Mesendoderm (in vitro differentiated cells): ENCODE data around the gene VAMP2.

Source experiments
- DNase-seq: peaks from one replicate; pipeline ENCODE4 v3.0.0; 2013
- H2AK5ac ChIP-seq: 2 replicates; pipeline ENCODE4 v1.6.1; 2013; ENCODE audit warnings: low read length, inconsistent platforms
- H2BK120ac ChIP-seq: 2 replicates; pipeline ENCODE4 v1.6.1; 2013; ENCODE audit warnings: low read depth, mild to moderate bottlenecking, low read length, moderate library complexity, mixed read lengths
- H2BK15ac ChIP-seq: replicated peaks from 2 replicates; pipeline ENCODE4 v1.6.1; 2013; ENCODE audit warnings: low read depth, mild to moderate bottlenecking, moderate library complexity
- H2BK5ac ChIP-seq: 2 replicates; pipeline ENCODE4 v1.6.1; 2013; ENCODE audit warnings: low read length, inconsistent platforms
- H3K18ac ChIP-seq: 2 replicates; pipeline ENCODE4 v1.6.1; 2013; ENCODE audit warnings: mild to moderate bottlenecking, low read length, mixed read lengths
- H3K23ac ChIP-seq: one replicate; pipeline ENCODE4 v1.6.1; 2013; ENCODE audit warnings: low read length
- H3K27ac ChIP-seq: 2 replicates; pipeline ENCODE4 v1.5.1; 2013; ENCODE audit warnings: low read depth, mild to moderate bottlenecking, inconsistent platforms, low read length, moderate library complexity
- H3K27me3 ChIP-seq: 2 replicates; pipeline ENCODE4 v1.6.1; 2013; ENCODE audit warnings: low read length, control low read depth, mild to moderate bottlenecking, inconsistent platforms; ENCODE audit not compliant: insufficient read depth, poor library complexity
- H3K36me3 ChIP-seq: 2 replicates; pipeline ENCODE4 v1.6.1; 2013; ENCODE audit warnings: low read length, inconsistent platforms; ENCODE audit not compliant: control insufficient read depth, insufficient read depth
- H3K4ac ChIP-seq: one replicate; pipeline ENCODE4 v1.6.1; 2013; ENCODE audit warnings: low read depth, mild to moderate bottlenecking, low read length, moderate library complexity
- H3K4me1 ChIP-seq: 2 replicates; pipeline ENCODE4 v1.6.1; 2013; ENCODE audit warnings: low read depth, low read length, inconsistent platforms; ENCODE audit not compliant: control insufficient read depth
- H3K4me2 ChIP-seq: 2 replicates; pipeline ENCODE4 v1.6.1; 2013; ENCODE audit warnings: low read length
- H3K4me3 ChIP-seq: 2 replicates; pipeline ENCODE4 v1.5.1; 2013; ENCODE audit warnings: mild to moderate bottlenecking, low read length
- H3K56ac ChIP-seq: one replicate; pipeline ENCODE4 v1.6.1; 2013; ENCODE audit warnings: low read length
- H3K79me1 ChIP-seq: 2 replicates; pipeline ENCODE4 v1.6.1; 2013; ENCODE audit warnings: low read length, inconsistent platforms
- H3K79me2 ChIP-seq: 2 replicates; pipeline ENCODE4 v1.6.1; 2013; ENCODE audit warnings: mild to moderate bottlenecking, low read length; ENCODE audit not compliant: control insufficient read depth, insufficient read depth
- H3K9ac ChIP-seq: 2 replicates; pipeline ENCODE4 v1.6.1; 2013; ENCODE audit warnings: low read length, inconsistent platforms
- H4K5ac ChIP-seq: one replicate; pipeline ENCODE4 v1.6.1; 2013; ENCODE audit warnings: low read length
- H4K8ac ChIP-seq: one replicate; pipeline ENCODE4 v1.6.1; 2013; ENCODE audit warnings: low read depth, mild to moderate bottlenecking, control low read depth, low read length, moderate library complexity
- WGBS: extraction: QIAGEN DNeasy Blood & Tissue Kit; methylation state at CpG from one replicate; pipeline ENCODE4 v1.1.7; 2013; ENCODE audit warnings: low lambda C conversion rate, missing lambda C conversion rate; ENCODE audit not compliant: insufficient coverage; ENCODE audit errors: extremely low coverage; 5-methylcytosine and 5-hydroxymethylcytosine counted together

VAMP2 gene

DNA sequence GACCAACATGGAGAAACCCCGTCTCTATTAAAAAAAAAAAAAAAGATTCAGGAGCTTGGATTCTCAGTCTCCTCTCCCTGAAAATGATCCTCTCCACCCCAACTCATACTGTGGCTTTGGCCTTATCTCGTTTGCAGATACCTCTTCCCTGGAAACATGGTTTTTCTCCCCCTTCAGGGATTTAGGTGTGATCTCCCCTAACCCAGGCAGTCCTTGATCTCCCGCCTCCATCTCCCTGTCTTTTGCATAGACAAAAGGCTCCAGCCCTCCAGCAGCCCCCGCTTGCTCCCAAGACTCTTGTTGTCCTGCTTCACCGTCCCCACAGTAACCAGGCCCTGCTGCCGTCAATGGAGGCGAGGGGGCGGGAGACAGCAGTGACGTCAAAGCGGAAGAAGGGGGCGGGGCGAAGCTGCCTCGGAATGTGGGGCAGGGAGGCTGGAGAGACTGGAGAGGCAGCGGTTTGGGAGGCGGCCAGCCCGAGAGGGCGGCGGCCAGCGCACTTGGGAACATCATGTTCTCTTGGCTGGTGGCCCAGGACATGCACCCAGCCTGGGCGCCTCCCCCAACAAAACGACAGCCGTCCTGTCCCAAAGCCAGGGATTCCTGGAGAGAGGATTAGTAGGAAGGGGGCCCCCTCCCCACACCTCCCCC lies 8.7 kb downstream of the VAMP2 start:
- H3K23ac ChIP-seq, result no peak overlapping the region
- H3K27me3 ChIP-seq, result no peaks in the 10 kb centered on the region
- H3K18ac ChIP-seq, result no peak overlapping the region
- H3K9ac ChIP-seq, result peak overlapping the region; percentile 66
- WGBS, result no CpG with 5 or more reads among the region's 22 CpGs
- peak overlapping the region; percentile 60 for H3K4me2 ChIP-seq
- peaks cover 18% of the 10 kb centered on the region for H3K4me1 ChIP-seq
- DNase-seq, result peak; percentile 98
- no peak overlapping the region for H4K8ac ChIP-seq
- H3K56ac ChIP-seq, result peak overlapping the region; percentile 83
- H2BK120ac ChIP-seq, result no peak overlapping the region
- no peak overlapping the region for H3K4me3 ChIP-seq
- no peak overlapping the region for H2BK15ac ChIP-seq
- H2AK5ac ChIP-seq, result no peak overlapping the region
- peak overlapping the region; percentile 72 for H2BK5ac ChIP-seq
- peaks cover 2% of the 10 kb centered on the region for H3K79me2 ChIP-seq
- H3K4ac ChIP-seq, result no peak overlapping the region
- peaks cover 2% of the 10 kb centered on the region for H3K36me3 ChIP-seq
- H3K79me1 ChIP-seq, result peaks cover 12% of the 10 kb centered on the region
- H4K5ac ChIP-seq, result no peak overlapping the region
- peak overlapping the region; percentile 3 for H3K27ac ChIP-seq

DNA sequence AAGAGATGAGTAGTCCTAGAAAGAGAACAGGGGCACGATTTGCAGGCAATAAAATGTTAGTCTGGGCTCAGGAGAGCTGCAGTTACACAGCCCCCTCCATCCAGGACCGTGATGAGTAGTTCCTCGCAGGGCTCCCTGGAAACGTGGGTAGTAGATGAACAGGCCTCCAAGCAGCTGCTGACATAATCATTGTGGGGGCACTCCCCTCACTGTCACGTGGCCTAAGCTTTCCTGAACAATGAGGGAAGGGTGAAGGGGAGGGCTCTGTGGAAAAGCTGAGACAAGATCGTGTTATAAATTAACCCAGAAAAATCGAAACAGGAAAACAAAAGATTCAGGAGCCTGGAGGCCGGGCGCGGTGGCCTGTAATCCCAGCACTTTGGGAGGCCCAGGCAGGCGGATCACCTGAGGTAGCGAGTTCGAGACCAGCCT lies 9.2 kb downstream of the VAMP2 start:
- H2BK15ac ChIP-seq, result no peak overlapping the region
- peaks cover 18% of the 10 kb centered on the region for H3K4me1 ChIP-seq
- H3K36me3 ChIP-seq, result peaks cover 2% of the 10 kb centered on the region
- H2BK120ac ChIP-seq, result no peak overlapping the region
- peaks cover 2% of the 10 kb centered on the region for H3K79me2 ChIP-seq
- no peak overlapping the region for H2AK5ac ChIP-seq
- no peak overlapping the region for H3K4ac ChIP-seq
- no peak overlapping the region for H4K5ac ChIP-seq
- H4K8ac ChIP-seq, result no peak overlapping the region
- H3K4me2 ChIP-seq, result no peak overlapping the region
- H3K27me3 ChIP-seq, result no peaks in the 10 kb centered on the region
- no peak overlapping the region for H3K18ac ChIP-seq
- H2BK5ac ChIP-seq, result no peak overlapping the region
- peak; percentile 72 for DNase-seq
- H3K79me1 ChIP-seq, result peaks cover 12% of the 10 kb centered on the region
- H3K4me3 ChIP-seq, result no peak overlapping the region
- no peak overlapping the region for H3K9ac ChIP-seq
- H3K27ac ChIP-seq, result no peak overlapping the region
- H3K23ac ChIP-seq, result no peak overlapping the region
- peak overlapping the region; percentile 4 for H3K56ac ChIP-seq
- WGBS, result no CpG with 5 or more reads among the region's 13 CpGs

DNA sequence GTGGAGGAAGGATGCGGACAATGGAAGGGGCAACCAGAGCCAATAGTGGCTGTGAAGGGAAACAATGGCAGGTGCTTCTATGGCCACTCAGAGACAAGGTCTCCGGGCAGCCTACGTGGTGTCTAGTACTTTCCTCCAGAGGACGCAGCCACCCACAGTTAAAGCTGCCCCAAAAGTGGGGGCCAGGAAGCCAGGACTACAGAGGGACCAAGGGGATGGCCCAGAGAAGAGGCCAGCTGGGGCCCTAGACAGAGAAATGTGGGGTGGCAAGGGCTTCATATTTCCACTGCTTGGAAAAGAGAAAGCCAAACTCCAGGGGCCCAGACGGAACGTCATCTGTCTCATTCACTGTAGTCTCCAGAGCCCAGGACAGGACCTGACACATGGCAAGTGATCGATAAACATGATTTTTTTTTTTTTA lies 9.7 kb downstream of the VAMP2 start:
- H3K18ac ChIP-seq, result no peak overlapping the region
- H3K4me3 ChIP-seq, result no peak overlapping the region
- H3K9ac ChIP-seq, result peak overlapping the region; percentile 40
- no CpG with 5 or more reads among the region's 7 CpGs for WGBS
- H3K23ac ChIP-seq, result no peak overlapping the region
- no peak overlapping the region for H3K4ac ChIP-seq
- H2AK5ac ChIP-seq, result no peak overlapping the region
- H3K4me1 ChIP-seq, result peaks cover 18% of the 10 kb centered on the region
- H3K36me3 ChIP-seq, result peaks cover 2% of the 10 kb centered on the region
- H3K27me3 ChIP-seq, result no peaks in the 10 kb centered on the region
- H3K4me2 ChIP-seq, result no peak overlapping the region
- no peak overlapping the region for H2BK5ac ChIP-seq
- H4K5ac ChIP-seq, result no peak overlapping the region
- H4K8ac ChIP-seq, result no peak overlapping the region
- no peak overlapping the region for H2BK15ac ChIP-seq
- no peak overlapping the region for H3K27ac ChIP-seq
- H3K79me1 ChIP-seq, result peaks cover 12% of the 10 kb centered on the region
- DNase-seq, result no peak
- peaks cover 2% of the 10 kb centered on the region for H3K79me2 ChIP-seq
- no peak overlapping the region for H2BK120ac ChIP-seq
- peak overlapping the region; percentile 44 for H3K56ac ChIP-seq

DNA sequence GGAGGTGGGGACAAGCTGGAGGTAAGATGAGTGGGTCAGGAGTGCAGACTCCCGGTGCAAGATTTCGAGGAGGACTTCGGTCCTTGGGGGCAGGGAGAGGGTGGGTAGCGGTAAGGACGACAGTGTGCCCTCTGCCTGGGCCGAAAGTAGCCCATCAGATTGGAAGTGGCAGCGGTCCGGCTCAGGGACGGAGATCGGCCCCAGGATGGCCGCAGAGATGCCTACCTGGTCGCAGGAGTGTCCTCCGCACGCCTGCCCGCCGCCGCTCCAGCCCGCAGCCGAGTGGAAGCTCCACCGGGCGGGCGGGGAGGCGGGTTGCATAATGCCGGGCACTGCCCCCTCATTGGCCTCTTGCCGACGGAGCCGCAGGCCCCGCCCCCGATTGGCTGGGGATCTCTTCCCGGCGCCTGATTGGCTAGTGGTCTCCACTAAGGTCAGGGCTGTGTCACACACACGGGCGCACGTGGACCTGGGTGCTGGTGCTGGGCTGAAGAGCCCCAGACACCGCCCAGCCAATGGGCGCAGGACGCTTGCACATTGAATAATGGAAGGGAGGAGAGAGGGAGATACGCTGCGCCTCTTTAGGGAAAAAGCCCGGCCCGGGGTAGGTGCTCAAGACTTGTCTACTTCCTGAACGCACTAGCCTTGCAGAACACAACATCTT lies 10.5 kb downstream of the VAMP2 start, which contains the start of gene PER1:
Gene PER1, minus strand, starts transcription at position 293 of the 664 bp plus-strand sequence. CDS start 1,698 bp downstream, outside the sequence.
- Histone ChIP-seq H3K27ac (no peak within 1 kb of the TSS), H3K56ac (peak within 1 kb of the TSS; percentile 87), H3K79me2 (peaks cover 2% of the 10 kb centered on the region), H2BK15ac (no peak within 1 kb of the TSS), H2BK5ac (no peak within 1 kb of the TSS), H2AK5ac (no peak within 1 kb of the TSS), H4K8ac (no peak within 1 kb of the TSS), H3K4ac (peak within 1 kb of the TSS; percentile 39), H3K27me3 (no peaks in the 10 kb centered on the region), H3K23ac (no peak within 1 kb of the TSS), H3K9ac (peak within 1 kb of the TSS; percentile 81), H3K4me1 (peaks cover 18% of the 10 kb centered on the region), H4K5ac (no peak within 1 kb of the TSS), H3K4me3 (peak within 1 kb of the TSS; percentile 60), H3K36me3 (peaks cover 2% of the 10 kb centered on the region), H3K18ac (no peak within 1 kb of the TSS), H3K4me2 (peak within 1 kb of the TSS; percentile 81), H2BK120ac (no peak within 1 kb of the TSS), H3K79me1 (peaks cover 12% of the 10 kb centered on the region)
- no CpG with 5 or more reads among the region's 42 CpGs for WGBS
- peak; percentile 95 for DNase-seq

DNA sequence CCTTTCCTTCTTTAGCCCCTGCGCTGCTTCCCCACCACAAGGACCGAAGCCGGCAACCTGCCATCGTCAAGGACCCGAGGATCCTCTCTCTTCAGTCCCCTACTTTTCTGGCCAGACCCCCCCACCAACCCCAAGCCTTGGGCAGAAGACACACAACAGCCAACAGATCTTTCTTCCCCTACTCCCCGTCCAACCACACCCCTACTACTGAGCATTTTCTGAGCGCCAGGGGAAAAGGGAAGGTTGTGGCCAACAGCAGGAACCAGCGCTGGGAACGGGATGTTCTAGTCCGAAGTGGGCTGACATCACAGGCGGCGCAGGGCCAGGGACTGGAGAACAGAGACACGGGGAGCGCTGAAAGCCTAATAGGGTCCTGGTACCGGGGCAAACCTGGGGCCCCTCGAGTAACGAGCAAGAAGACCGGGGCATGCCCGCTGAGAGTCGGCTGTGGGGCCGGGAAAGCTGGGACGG lies 11.1 kb downstream of the VAMP2 start:
- Histone ChIP-seq H2BK5ac (no peak overlapping the region), H3K4ac (peak overlapping the region; percentile 39), H3K9ac (peak overlapping the region; percentile 81), H3K18ac (no peak overlapping the region), H3K4me3 (peak overlapping the region; percentile 60), H3K56ac (peak overlapping the region; percentile 87), H3K4me2 (peak overlapping the region; percentile 81), H4K8ac (no peak overlapping the region), H3K27me3 (no peaks in the 10 kb centered on the region), H3K79me1 (peaks cover 12% of the 10 kb centered on the region), H3K27ac (no peak overlapping the region), H3K4me1 (peaks cover 18% of the 10 kb centered on the region), H2BK15ac (no peak overlapping the region), H2BK120ac (no peak overlapping the region), H2AK5ac (no peak overlapping the region), H3K79me2 (peaks cover 2% of the 10 kb centered on the region), H3K23ac (no peak overlapping the region), H3K36me3 (peaks cover 2% of the 10 kb centered on the region), H4K5ac (no peak overlapping the region)
- WGBS, result no CpG with 5 or more reads among the region's 22 CpGs
- peak; percentile 69 for DNase-seq
